ENCODE results near the gene SLX9.

- TF ChIP-seq CTCF (IDR thresholded peaks at IDR 0.05) (no peak), POLR2A (IDR thresholded peaks at IDR 0.05) (no peak)
These were observed 43.1 kb upstream of the SLX9 start for GRCh38 chr21:44896561-44897286.

Measured in uterus (tissue), 2 donors.